ENCODE measurements around the gene TULP3.
A peak's percentile ranks its signal among the peaks of the same experiment; 100 is the strongest.

The TULP3 gene

GRCh38 chr12:2890388-2891239 lies at the start of gene TULP3:
Gene TULP3, plus strand, starts transcription at chr12:2890891. Its CDS starts 57 bp downstream, at chr12:2890948.
- TF ChIP-seq CTCF (conservative IDR thresholded peaks at IDR 0.05) = no peak
- H3K27ac ChIP-seq = peak within 1 kb of the TSS; percentile 88

GRCh38 chr12:2841056-2841650 lies 49.5 kb upstream of the TULP3 start:
- TF ChIP-seq CTCF (conservative IDR thresholded peaks at IDR 0.05) = no peak

GRCh38 chr12:2842948-2843347 lies 47.7 kb upstream of the TULP3 start:
- TF ChIP-seq CTCF (conservative IDR thresholded peaks at IDR 0.05) = no peak
- no peak overlapping the region for H3K27ac ChIP-seq

More at GRCh38 chr12:2841056-2841650, 49.5 kb upstream of the TULP3 start:
- H3K27ac ChIP-seq = no peak overlapping the region

DNA sequence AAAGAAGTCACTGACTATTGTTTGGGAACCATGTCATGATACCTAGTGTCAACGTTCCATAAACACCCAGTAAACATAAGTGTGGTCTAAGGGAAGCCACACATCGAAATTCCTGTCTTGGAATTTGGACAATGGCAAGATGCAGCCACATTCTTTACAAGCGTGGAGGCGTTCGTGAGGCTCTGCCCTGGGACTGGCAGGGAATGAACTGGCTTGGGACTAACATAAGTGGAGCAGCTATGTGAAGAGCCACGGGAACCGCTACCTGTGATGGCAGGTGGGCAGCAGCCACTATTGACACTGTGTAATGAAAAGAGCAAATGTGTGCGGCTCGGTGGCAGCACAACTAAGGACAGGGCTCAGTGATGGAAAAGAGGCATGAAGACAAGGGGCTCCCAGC lies 45.9 kb upstream of the TULP3 start:
- TF ChIP-seq CTCF (conservative IDR thresholded peaks at IDR 0.05) = no peak
- H3K27ac ChIP-seq = no peak overlapping the region

DNA sequence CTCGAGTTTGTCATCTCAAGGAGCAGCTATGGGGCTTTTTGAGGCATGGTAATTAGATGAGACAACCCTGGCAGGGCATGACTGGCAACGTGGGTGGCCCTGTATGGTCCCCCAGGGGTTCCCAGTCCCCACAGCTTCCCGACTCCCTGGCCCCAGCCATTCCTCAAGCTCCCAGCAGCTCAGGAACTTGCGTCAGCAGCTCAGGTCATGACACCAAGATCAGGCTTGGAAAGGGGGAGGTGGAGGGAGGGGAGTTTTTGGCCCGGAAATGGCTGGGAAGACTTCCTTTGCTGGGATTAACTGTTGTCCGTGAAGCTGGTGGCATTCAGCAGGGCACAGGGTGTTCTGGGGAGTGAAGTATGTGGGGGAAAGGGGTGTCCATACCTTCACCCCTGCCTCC lies 45.4 kb upstream of the TULP3 start:
- TF ChIP-seq CTCF (conservative IDR thresholded peaks at IDR 0.05) = no peak
- H3K27ac ChIP-seq = no peak overlapping the region

DNA sequence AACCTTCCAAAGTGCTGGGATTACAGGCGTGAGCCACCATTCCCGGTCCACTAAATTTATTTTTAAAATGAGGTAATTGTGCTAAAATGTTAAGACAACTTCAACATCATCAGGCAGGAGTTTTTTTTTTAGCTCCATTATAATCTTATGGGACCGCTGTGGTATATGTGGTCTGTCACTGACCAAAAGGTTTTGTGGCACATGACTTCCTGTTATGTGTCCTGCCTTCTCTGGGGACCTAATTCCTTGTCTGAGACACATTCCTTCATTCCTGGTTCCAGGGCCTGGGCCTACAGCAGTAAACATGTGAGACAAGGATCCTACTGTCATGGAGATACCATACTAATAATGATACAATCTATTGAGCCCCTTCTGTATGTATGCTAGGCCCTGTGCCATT lies 38.8 kb upstream of the TULP3 start:
- TF ChIP-seq CTCF (conservative IDR thresholded peaks at IDR 0.05) = no peak
- no peak overlapping the region for H3K27ac ChIP-seq

- H3K27ac ChIP-seq = no peak overlapping the region
- TF ChIP-seq CTCF (conservative IDR thresholded peaks at IDR 0.05) = peak; percentile 78
Measured at GRCh38 chr12:2853626-2854025, 37.1 kb upstream of the TULP3 start.

Data from VCaP (cell line).